Adipocyte (in vitro differentiated cells): Measurements from ENCODE around the gene XPNPEP1.
A peak's percentile ranks its signal among the peaks of the same experiment; 100 is the strongest.

ENCODE experiments used
- DNase-seq: peaks from one replicate; pipeline ENCODE4 v3.0.0-alpha.2; 2015; ENCODE audit warnings: low read depth
- H3K27me3 ChIP-seq: replicated peaks from 2 replicates; pipeline ENCODE4 v1.7.0; 2013; ENCODE audit warnings: mild to moderate bottlenecking, low read length, moderate library complexity; ENCODE audit not compliant: control insufficient read depth, insufficient read depth
- H3K36me3 ChIP-seq: 2 replicates; pipeline ENCODE4 v1.7.0; 2013; ENCODE audit warnings: low read length, mild to moderate bottlenecking, moderate library complexity; ENCODE audit not compliant: control insufficient read depth, insufficient read depth, severe bottlenecking
- H3K4me1 ChIP-seq: 2 replicates; pipeline ENCODE4 v1.7.0; 2013; ENCODE audit warnings: mild to moderate bottlenecking, low read length, moderate library complexity; ENCODE audit not compliant: control insufficient read depth, insufficient read depth
- H3K4me3 ChIP-seq: 2 replicates; pipeline ENCODE4 v1.7.0; 2013; ENCODE audit warnings: mild to moderate bottlenecking, low read length, moderate library complexity
- H3K9ac ChIP-seq: 2 replicates; pipeline ENCODE4 v1.7.0; 2013; ENCODE audit warnings: mild to moderate bottlenecking, low read length, moderate library complexity
- H3K9me3 ChIP-seq: 2 replicates; pipeline ENCODE4 v1.7.0; 2013; ENCODE audit warnings: mild to moderate bottlenecking, low read length, moderate library complexity; ENCODE audit not compliant: control insufficient read depth

XPNPEP1 gene

DNA sequence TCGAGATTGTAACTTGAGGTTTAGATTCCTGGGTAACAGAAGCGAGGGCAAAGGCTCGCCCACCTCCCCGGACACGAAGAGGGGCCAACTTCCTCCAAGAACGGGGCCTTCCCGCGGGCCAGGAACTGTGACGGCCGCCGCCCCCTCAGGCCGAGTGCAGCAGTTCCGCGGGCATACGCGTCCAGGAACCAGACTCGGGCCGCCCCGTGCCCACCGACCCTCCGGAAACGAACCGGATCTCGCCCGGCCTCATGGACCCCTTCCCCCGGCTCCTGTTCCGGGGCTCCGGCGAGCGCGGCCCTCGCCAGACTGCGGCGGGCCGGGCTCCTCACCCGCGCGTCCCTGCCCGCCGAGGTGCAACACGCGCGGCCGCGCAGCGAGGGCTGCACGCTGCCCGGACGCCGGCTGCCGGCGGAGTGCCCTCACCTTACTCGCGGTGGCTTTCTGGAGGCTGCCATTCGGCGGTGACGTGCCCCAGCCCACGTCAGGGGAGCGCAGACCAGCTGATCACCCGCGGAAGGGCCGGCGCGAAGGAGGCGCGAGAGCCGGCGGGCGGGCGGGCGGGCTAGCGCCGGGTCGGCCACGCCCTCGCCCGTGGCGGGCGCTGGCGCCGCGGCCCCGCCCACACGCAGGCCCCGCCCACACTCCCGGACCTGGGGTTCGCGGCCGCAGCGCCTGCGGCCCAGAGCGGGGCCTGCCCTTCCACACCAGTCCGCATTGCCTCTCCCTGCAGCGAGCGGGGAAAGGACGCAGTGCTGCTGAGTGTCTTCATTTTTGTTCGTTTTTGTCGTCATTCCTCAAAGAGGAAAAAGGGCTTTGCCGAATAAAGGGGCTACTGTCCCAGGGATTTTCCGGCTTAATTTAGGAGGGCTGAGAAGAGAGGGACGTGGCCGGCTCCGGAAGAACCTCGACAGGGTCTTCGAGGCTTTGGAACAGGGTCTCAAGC, at the start of gene XPNPEP1:
Gene XPNPEP1 (minus strand): TSS at position 536 of the 946 bp plus-strand sequence. CDS start 78 bp downstream, at position 458.
- Histone ChIP-seq H3K9me3 (no peaks in the 10 kb centered on the region), H3K4me1 (peaks cover 36% of the 10 kb centered on the region), H3K4me3 (peak within 1 kb of the TSS; percentile 94), H3K27me3 (no peaks in the 10 kb centered on the region), H3K36me3 (no peaks in the 10 kb centered on the region), H3K9ac (peak within 1 kb of the TSS; percentile 94)
- DNase-seq, result peak; percentile 95

- H3K4me3 ChIP-seq, result no peak overlapping the region
- no peaks in the 10 kb centered on the region for H3K36me3 ChIP-seq
- H3K9me3 ChIP-seq, result no peaks in the 10 kb centered on the region
- no peak overlapping the region for H3K9ac ChIP-seq
- H3K27me3 ChIP-seq, result no peaks in the 10 kb centered on the region
- H3K4me1 ChIP-seq, result peaks cover 33% of the 10 kb centered on the region
- DNase-seq, result no peak
Measured at GRCh38 chr10:109972372-109973001, 49.2 kb upstream of the XPNPEP1 start.

GRCh38 chr10:109971634-109972033, 48.3 kb upstream of the XPNPEP1 start:
- no peak overlapping the region for H3K9ac ChIP-seq
- no peaks in the 10 kb centered on the region for H3K27me3 ChIP-seq
- peaks cover 34% of the 10 kb centered on the region for H3K4me1 ChIP-seq
- H3K36me3 ChIP-seq, result no peaks in the 10 kb centered on the region
- no peak for DNase-seq
- no peak overlapping the region for H3K4me3 ChIP-seq
- no peaks in the 10 kb centered on the region for H3K9me3 ChIP-seq

GRCh38 chr10:109969760-109970346, 46.5 kb upstream of the XPNPEP1 start:
- Histone ChIP-seq H3K4me1 (peaks cover 47% of the 10 kb centered on the region), H3K27me3 (no peaks in the 10 kb centered on the region), H3K9ac (no peak overlapping the region), H3K36me3 (no peaks in the 10 kb centered on the region), H3K4me3 (peak overlapping the region; percentile 42), H3K9me3 (no peaks in the 10 kb centered on the region)
- DNase-seq, result no peak

GRCh38 chr10:109968953-109969759, 45.8 kb upstream of the XPNPEP1 start:
- no peak for DNase-seq

GRCh38 chr10:109967739-109968088, 44.4 kb upstream of the XPNPEP1 start:
- Histone ChIP-seq H3K4me1 (peaks cover 58% of the 10 kb centered on the region), H3K9me3 (no peaks in the 10 kb centered on the region), H3K4me3 (no peak overlapping the region), H3K9ac (peak overlapping the region; percentile 55), H3K36me3 (no peaks in the 10 kb centered on the region), H3K27me3 (no peaks in the 10 kb centered on the region)
- no peak for DNase-seq

More at GRCh38 chr10:109968953-109969759, 45.8 kb upstream of the XPNPEP1 start:
- Histone ChIP-seq H3K9ac (no peak overlapping the region), H3K4me1 (peaks cover 49% of the 10 kb centered on the region), H3K9me3 (no peaks in the 10 kb centered on the region), H3K36me3 (no peaks in the 10 kb centered on the region), H3K27me3 (no peaks in the 10 kb centered on the region), H3K4me3 (peak overlapping the region; percentile 42)

- H3K27me3 ChIP-seq, result no peaks in the 10 kb centered on the region
- H3K36me3 ChIP-seq, result no peaks in the 10 kb centered on the region
- peaks cover 63% of the 10 kb centered on the region for H3K4me1 ChIP-seq
- H3K9ac ChIP-seq, result peak overlapping the region; percentile 55
- peak; percentile 72 for DNase-seq
- H3K9me3 ChIP-seq, result no peaks in the 10 kb centered on the region
- peak overlapping the region; percentile 63 for H3K4me3 ChIP-seq
Measured at GRCh38 chr10:109966961-109967738, 43.8 kb upstream of the XPNPEP1 start.

DNA sequence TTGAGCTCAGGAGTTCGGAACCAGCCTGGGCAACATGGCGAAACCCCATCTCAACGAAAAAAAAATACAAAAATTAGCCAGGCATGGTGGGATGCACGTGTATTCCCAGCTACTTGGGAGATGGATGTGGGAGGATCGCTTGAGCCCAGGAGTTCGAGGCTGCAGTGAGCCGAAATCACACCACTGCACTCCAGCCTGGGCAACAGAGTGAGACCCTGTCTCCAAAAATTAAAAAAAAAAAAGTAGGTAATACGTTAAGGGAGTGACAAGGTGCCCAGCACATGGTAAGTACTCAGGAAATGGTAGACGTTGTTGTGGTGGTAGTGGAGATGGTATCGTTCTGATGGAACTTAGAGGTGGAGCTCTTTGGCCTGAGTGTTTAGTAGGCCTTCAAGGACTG, 41.0 kb upstream of the XPNPEP1 start:
- no peaks in the 10 kb centered on the region for H3K27me3 ChIP-seq
- no peak overlapping the region for H3K9ac ChIP-seq
- peaks cover 70% of the 10 kb centered on the region for H3K4me1 ChIP-seq
- no peaks in the 10 kb centered on the region for H3K36me3 ChIP-seq
- no peaks in the 10 kb centered on the region for H3K9me3 ChIP-seq
- H3K4me3 ChIP-seq, result no peak overlapping the region
- no peak for DNase-seq

GRCh38 chr10:109963439-109963838, 40.1 kb upstream of the XPNPEP1 start:
- Histone ChIP-seq H3K36me3 (no peaks in the 10 kb centered on the region), H3K4me1 (peaks cover 64% of the 10 kb centered on the region), H3K4me3 (no peak overlapping the region), H3K9ac (no peak overlapping the region), H3K27me3 (no peaks in the 10 kb centered on the region), H3K9me3 (no peaks in the 10 kb centered on the region)
- peak; percentile 90 for DNase-seq

DNA sequence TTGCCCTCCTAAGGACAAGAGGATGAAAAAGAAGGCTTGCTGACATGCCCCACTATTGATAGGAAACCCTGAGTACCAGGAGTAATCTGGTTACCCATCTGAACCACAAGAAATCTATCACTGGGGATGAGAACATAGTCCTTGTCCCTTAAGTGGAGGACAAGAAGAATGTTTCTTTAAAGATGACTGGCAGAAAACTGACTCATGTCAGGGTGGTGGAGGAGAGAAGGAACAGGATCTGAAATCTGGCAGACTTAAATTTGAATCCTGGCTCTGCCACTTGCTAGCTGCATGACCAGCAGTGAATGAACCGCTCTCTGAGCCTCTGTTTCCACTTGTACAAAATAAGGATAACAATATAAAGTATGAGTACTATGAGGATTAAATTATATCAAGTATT, 38.9 kb upstream of the XPNPEP1 start:
- Histone ChIP-seq H3K27me3 (no peaks in the 10 kb centered on the region), H3K9ac (peak overlapping the region; percentile 28), H3K4me1 (peaks cover 57% of the 10 kb centered on the region), H3K36me3 (no peaks in the 10 kb centered on the region), H3K9me3 (no peaks in the 10 kb centered on the region), H3K4me3 (no peak overlapping the region)
- peak; percentile 49 for DNase-seq
